GM10266 (cell line): Measurements from ENCODE around the gene IMMP2L.

ENCODE experiments used
- DNase-seq: peaks from one replicate; pipeline ENCODE4 v3.0.0; 2012; ENCODE audit errors: extremely low spot score
- TF ChIP-seq, protein P1 (sequence below): IDR thresholded peaks from 2 replicates; pipeline ENCODE4 v1.5.1; 2012; ENCODE audit warnings: mild to moderate bottlenecking, low read depth; ENCODE audit not compliant: control insufficient read depth, insufficient read depth; ENCODE audit errors: missing control alignments

IMMP2L gene

DNA sequence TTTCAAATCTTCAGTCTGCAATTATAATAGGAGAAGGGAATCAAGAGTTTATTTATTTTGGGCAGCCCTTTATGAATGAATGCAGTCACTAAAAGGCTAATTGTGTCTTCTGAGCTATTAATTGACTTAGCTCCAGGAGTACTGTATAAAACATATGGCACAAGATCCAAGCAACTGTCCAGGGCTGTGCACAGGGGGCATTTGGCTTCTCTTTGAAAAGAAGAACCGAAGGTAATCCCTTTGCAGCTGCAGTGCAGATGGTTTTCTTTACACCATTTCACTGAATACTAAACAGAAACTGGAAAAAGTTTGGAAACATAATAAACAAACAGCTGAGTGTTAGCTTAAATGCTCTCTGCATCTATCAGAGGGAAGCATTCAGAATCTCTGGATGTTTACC is 753.9 kb downstream of the IMMP2L start:
- TF ChIP-seq, protein P1, sequence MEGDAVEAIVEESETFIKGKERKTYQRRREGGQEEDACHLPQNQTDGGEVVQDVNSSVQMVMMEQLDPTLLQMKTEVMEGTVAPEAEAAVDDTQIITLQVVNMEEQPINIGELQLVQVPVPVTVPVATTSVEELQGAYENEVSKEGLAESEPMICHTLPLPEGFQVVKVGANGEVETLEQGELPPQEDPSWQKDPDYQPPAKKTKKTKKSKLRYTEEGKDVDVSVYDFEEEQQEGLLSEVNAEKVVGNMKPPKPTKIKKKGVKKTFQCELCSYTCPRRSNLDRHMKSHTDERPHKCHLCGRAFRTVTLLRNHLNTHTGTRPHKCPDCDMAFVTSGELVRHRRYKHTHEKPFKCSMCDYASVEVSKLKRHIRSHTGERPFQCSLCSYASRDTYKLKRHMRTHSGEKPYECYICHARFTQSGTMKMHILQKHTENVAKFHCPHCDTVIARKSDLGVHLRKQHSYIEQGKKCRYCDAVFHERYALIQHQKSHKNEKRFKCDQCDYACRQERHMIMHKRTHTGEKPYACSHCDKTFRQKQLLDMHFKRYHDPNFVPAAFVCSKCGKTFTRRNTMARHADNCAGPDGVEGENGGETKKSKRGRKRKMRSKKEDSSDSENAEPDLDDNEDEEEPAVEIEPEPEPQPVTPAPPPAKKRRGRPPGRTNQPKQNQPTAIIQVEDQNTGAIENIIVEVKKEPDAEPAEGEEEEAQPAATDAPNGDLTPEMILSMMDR, result no peak
- DNase-seq, result no peak

DNA sequence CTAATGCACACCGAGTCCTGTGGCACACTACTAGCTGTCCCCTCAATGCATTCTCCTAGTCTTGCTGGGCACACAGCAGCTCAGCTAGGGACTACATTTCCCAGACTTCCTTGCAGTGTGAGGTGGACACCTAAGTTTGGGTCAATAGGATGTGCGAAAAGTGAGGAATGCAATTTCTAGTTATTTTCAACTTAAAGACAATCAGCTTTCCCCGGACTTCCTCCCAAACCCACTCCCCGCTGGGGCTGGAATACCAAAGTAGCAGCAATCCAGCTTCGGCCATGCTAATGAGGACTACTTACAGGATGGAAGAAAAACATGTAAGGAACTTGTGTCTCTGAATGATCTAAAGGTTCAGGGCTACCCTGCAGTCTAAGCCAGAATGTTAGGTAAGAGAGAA is 757.8 kb downstream of the IMMP2L start:
- no peak for DNase-seq
- TF ChIP-seq, protein P1, result no peak

DNA sequence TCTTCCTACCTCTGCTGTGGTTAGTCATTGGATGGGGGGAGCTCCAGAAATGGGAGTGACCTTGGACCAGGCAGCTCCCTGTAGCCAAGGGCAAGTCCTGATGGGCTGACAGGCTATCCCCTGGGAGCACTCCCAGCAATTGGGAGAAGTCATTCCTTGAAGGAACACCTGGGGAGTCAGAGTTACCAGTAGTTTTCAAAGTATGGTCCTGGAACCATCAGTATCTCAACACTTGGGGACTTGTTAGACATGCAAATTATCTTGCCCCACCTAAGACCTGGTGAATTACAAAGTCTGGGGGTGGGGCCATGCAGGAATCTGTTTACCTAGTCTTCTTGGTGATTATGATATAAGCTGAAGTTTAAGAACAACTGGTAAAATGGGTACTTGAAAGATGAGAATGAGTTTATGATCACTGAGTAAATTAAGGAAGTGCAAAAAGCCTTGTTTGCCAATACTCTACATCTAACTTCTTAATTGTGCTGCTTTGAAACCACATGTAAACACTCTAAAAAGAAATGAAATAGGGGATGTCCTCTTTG is 758.6 kb downstream of the IMMP2L start:
- TF ChIP-seq, protein P1, result no peak
- DNase-seq, result no peak

DNA sequence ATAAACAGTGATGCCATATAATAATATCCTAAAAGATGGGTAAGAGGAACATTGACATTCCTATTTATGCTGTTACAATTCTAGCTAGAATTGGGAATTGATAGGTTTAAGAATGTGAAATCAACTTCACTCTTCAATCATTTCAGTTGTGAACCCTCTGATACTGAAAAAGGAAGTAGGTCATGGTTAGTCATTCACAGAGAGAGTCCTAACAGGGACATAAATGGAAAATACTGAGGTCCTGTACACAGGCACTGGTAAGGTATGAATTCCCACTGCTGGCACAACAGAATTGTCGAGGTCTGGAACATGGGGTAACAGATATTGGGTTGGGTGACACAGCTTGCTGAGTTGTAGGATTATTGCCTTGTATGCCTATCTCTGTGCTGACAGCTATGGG is 760.8 kb downstream of the IMMP2L start:
- peak; percentile 2 for DNase-seq
- TF ChIP-seq, protein P1, result no peak

DNA sequence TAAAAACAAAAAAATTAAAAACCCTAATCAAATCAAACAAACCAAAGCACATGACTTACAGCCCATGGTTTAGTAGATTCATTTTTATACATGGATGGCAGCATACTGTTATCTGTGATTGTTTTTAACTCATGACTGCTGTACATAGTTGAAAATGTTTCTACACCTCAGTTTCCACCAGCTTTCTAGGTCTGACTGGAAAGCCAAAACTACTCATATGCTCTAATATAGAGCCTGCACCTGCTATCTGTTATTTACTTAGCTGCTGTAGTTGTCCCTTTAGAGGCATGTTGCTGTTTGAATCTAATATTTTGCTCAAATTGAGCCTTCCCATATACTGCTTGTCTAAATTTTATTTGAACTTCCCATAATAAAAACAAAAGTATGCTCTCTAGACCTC is 761.3 kb downstream of the IMMP2L start:
- no peak for DNase-seq
- TF ChIP-seq, protein P1, result no peak

DNA sequence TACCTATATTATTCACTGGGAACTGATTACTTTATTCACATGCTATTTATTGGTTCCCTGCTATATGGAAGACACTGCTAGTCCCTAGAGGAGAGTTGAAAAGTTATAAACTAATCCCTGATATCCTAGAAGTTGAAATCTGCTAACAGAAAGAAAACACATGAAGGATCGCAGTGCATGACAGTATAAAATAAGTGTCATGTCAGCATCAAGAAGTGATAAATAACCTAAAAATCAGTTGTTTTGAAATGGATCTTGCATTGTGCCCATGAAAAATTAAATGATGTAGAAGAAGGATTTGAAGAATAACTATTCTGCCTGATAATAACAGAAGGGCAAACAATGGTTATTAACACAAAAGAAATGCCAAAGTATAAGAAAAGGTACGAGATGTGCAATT is 764.6 kb downstream of the IMMP2L start:
- TF ChIP-seq, protein P1, result no peak
- no peak for DNase-seq

DNA sequence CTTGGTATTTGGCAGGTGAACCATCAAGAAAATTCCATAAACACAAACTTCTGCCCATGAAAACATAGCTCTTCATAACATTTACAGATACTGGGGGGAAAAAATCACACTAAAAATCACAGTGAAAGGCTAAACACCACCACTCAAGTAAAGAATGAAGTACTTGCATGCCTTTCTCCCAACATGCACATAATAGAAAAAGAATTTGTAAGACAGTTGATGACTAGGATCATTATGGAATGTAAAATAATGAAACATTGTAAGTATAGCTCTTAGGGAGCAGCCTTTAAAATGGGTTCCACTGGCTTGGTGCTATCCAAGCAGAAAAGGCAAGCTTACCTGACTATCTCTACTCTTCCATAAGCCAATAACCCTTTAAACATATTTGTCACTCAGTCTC is 771.3 kb downstream of the IMMP2L start:
- TF ChIP-seq, protein P1, result no peak
- DNase-seq, result no peak
